Uterus (tissue), 2 donors: Measurements from ENCODE around the gene IL1RAPL2.

Source experiments
- POLR2A ChIP-seq, 2 donors: fragments of 450-650 bp; IDR thresholded peaks; one replicate each; pipeline ENCODE4 v1.6.1; 2016; ENCODE audit warnings: antibody characterized with exemption in 2 of 2, mild to moderate bottlenecking in 1 of 2, moderate library complexity in 1 of 2
- TF ChIP-seq, protein P1 (sequence below), 4 experiments: fragments of 200-600 bp in 2 of 4; fragments of 450-650 bp in 2 of 4; sonication (generic) in 2 of 4; IDR thresholded peaks; one replicate each; pipeline ENCODE4 v1.5.1; 2016 to 2019; ENCODE audit warnings: antibody characterized with exemption in 4 of 4, mild to moderate bottlenecking in 2 of 4, moderate library complexity in 1 of 4

DNA sequence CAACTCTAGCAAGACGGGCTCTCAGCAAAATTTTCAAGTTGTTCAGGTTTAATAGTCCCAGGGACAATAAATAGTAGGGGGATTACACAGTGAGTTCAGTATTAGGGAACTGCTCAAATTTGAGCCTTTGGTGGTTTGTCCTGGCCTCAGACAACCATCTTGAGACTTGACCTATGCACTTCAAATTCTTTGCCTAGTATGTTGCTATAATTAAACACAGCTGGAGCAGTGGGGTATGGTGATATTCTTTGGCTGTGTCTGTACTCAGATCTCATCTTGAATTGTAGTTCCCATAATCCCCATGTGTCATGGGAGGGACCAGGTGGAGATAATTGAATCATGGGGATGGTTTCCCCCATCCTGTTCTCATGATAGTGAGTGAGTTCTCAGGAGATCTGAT is 697.8 kb downstream of the IL1RAPL2 start:
- TF ChIP-seq, protein P1, sequence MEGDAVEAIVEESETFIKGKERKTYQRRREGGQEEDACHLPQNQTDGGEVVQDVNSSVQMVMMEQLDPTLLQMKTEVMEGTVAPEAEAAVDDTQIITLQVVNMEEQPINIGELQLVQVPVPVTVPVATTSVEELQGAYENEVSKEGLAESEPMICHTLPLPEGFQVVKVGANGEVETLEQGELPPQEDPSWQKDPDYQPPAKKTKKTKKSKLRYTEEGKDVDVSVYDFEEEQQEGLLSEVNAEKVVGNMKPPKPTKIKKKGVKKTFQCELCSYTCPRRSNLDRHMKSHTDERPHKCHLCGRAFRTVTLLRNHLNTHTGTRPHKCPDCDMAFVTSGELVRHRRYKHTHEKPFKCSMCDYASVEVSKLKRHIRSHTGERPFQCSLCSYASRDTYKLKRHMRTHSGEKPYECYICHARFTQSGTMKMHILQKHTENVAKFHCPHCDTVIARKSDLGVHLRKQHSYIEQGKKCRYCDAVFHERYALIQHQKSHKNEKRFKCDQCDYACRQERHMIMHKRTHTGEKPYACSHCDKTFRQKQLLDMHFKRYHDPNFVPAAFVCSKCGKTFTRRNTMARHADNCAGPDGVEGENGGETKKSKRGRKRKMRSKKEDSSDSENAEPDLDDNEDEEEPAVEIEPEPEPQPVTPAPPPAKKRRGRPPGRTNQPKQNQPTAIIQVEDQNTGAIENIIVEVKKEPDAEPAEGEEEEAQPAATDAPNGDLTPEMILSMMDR (IDR thresholded peaks at IDR 0.05) = no peak
- no peak for TF ChIP-seq POLR2A (IDR thresholded peaks at IDR 0.05)
